GM12874 (cell line): ENCODE data around the gene MAST4.

ENCODE experiments used
- CTCF ChIP-seq: IDR thresholded peaks from 2 replicates; pipeline ENCODE4 v1.5.1; 2011; ENCODE audit warnings: low read depth, mild to moderate bottlenecking, control low read depth, low read length, moderate library complexity; ENCODE audit not compliant: insufficient read depth

Gene MAST4

GRCh38 chr5:66872736-66873331, 276.6 kb downstream of the MAST4 start:
- TF ChIP-seq CTCF = no peak

GRCh38 chr5:66874004-66874403, 277.8 kb downstream of the MAST4 start:
- no peak for TF ChIP-seq CTCF

- TF ChIP-seq CTCF = no peak
Measured at GRCh38 chr5:66875315-66875714, 279.1 kb downstream of the MAST4 start.

DNA sequence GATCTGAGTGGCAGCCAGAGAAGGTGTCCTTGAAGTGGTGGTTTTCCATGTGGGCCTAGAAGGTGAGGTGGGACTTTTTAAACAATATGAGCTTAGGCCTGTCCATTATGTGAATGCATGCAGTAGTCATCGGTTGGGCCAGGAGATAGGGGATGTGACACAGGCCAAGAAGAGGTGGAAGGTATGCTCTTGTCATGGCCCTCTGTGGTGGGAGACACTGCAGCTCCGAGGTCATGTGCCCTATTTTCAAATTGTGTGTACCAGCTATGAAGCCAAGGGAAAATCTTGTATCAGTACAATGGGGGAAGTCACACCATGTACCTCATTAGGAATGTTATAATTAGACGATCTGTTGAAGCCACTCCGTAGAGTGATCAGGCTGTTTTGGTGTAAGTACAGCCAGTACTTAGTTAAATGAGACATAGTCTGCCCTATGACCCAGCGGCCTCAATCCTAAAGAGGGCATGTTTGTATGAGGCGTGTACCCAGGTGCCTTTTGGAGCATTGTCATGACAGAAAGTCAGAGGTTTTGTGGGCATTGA, 280.1 kb downstream of the MAST4 start:
- TF ChIP-seq CTCF = no peak

GRCh38 chr5:66877843-66878242, 281.6 kb downstream of the MAST4 start:
- no peak for TF ChIP-seq CTCF

DNA sequence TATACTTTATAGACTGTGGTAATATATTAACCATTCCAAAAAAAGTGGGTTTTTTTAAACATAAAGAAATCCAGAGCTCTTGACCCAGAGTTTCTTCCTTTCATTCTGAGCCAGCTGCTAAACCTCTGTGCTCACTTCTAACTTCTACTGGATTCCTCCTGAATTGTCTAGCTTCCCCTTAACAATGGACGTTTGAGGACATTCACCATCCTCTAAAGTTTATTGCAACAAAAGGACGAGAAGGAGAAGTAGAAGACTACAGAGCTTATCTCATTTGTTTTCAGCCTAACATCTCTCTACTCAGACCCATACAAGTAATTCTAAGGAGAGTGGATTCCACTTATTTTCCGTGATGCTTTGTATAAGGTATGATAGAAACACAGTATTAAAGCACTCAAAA, 284.2 kb downstream of the MAST4 start:
- TF ChIP-seq CTCF = no peak

DNA sequence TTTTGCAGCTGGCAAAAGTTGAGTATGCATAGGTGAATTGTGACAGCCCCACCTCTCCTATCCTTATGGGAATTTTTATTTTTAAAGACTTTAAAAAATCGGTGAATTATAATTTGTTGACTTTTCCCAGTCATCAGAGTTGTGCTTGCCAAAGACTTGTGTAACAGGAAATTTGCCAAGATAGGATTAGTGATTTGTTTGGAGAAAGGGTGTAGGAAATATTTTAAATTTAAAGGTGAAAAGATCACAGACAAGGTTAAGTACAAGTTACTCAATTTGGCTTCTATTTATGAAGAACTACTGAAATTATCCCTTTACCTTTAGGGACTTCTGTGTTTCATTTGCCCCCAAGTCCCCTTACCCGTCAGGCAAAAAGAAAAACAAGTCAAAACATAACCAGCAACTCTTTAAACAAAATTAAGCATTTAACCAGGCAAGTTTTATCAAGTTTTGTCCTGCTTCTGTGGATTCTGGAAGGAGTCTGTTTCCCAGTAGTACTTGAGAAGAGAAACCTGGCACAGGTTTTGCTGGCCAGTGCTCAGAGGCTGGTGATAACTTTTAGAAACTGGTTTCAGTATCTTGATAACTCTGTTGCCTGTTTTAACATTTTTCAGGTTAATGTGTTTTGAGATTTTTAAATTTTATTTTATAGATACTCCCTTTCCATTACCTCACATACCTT, 285.4 kb downstream of the MAST4 start:
- TF ChIP-seq CTCF = no peak
